Endothelial cell of umbilical vein (primary cell): ENCODE results near the gene CCNL2. TPM values are rescaled to one million over a fixed set of nuclear protein-coding genes. Genes with fewer than 3 reads are reported as not detected.

Experiments used
- BruUV-seq: library from RNA; stranded (reverse); fragments of 400-500 nt; replicated peaks from 2 replicates; lab custom pipeline; 2021; lab: Mats Ljungman, UMichigan
- CTCF ChIA-PET: fragments of 300-600, 350-600 bp; sonication (Branson Sonifier 250); formaldehyde crosslinking; loops from one replicate; lab custom pipeline; 2021; ENCODE audit warnings: antibody characterized with exemption, inconsistent platforms; lab: Charles Lee
- POLR2A ChIA-PET: fragments of 300-600, 350-600 bp; sonication (Branson Sonifier 250); formaldehyde crosslinking; loops from one replicate; lab custom pipeline; 2021; ENCODE audit warnings: antibody characterized with exemption, inconsistent platforms; lab: Charles Lee
- DNase-seq: peaks from one replicate; pipeline ENCODE4 v3.0.0-alpha.2; 2011; ENCODE audit warnings: low read depth, low spot score
- FAIRE-seq: peaks from 2 replicates; lab custom pipeline; 2011; peaks lifted over from hg19 to GRCh38; lab: Jason Lieb, UNC
- H2AFZ ChIP-seq: 2 replicates; pipeline ENCODE4 v1.6.0; 2012; ENCODE audit warnings: low read depth, low read length, control low read depth, inconsistent platforms
- H3K27ac ChIP-seq: 2 replicates; pipeline ENCODE4 v1.5.1; 2011; ENCODE audit warnings: low read depth, mild to moderate bottlenecking, control low read depth, low read length, moderate library complexity; ENCODE audit not compliant: insufficient read depth
- H3K27me3 ChIP-seq, 2 experiments: 2 replicates each; pipeline versions ENCODE4 v1.6.0 to v1.6.1; 2011; ENCODE audit warnings: low read length in 2 of 2, mixed read lengths in 1 of 2; ENCODE audit not compliant: control insufficient read depth in 2 of 2, insufficient read depth in 2 of 2
- H3K36me3 ChIP-seq, 2 experiments: 2 replicates in 1 of 2; 3 replicates in 1 of 2; pipeline ENCODE4 v1.5.1; 2011; ENCODE audit warnings: low read length in 2 of 2, mild to moderate bottlenecking in 1 of 2, moderate library complexity in 1 of 2; ENCODE audit not compliant: control insufficient read depth in 2 of 2, insufficient read depth in 2 of 2; ENCODE audit errors: extremely low read depth in 1 of 2
- H3K4me1 ChIP-seq: 3 replicates; pipeline ENCODE4 v1.5.1; 2011; ENCODE audit warnings: mild to moderate bottlenecking, low read length; ENCODE audit not compliant: control insufficient read depth, insufficient read depth; ENCODE audit errors: extremely low read depth
- H3K4me2 ChIP-seq: 2 replicates; pipeline ENCODE4 v1.6.1; 2011; ENCODE audit warnings: low read length, control low read depth, mixed read lengths; ENCODE audit not compliant: insufficient read depth
- H3K4me3 ChIP-seq, 3 experiments: fragments of 200-600 bp in 1 of 3; sonication (generic), shearing (Covaris generic) in 1 of 3; replicated peaks in 1 of 3; 2 replicates each; pipeline ENCODE4 v1.5.1; 2011 to 2016; ENCODE audit warnings: control low read depth in 3 of 3, low read length in 3 of 3, mild to moderate bottlenecking in 2 of 3, inconsistent platforms in 1 of 3, low read depth in 1 of 3, moderate library complexity in 1 of 3; ENCODE audit not compliant: insufficient read depth in 1 of 3
- H3K79me2 ChIP-seq: 2 replicates; pipeline ENCODE4 v1.6.0; 2012; ENCODE audit warnings: low read length, inconsistent platforms; ENCODE audit not compliant: control insufficient read depth, insufficient read depth
- H3K9ac ChIP-seq: replicated peaks from 2 replicates; pipeline ENCODE3; 2011; ENCODE audit warnings: low read length, control low read depth; ENCODE audit not compliant: insufficient read depth; ENCODE audit errors: extremely low read depth
- H3K9me1 ChIP-seq: replicated peaks from 3 replicates; pipeline ENCODE4 v1.6.0; 2011; ENCODE audit warnings: mild to moderate bottlenecking, low read length; ENCODE audit not compliant: control insufficient read depth, insufficient read depth; ENCODE audit errors: extremely low read depth
- H3K9me3 ChIP-seq: replicated peaks from 2 replicates; pipeline ENCODE4 v1.5.1; 2012; ENCODE audit warnings: low read length, inconsistent platforms; ENCODE audit not compliant: control insufficient read depth, insufficient read depth
- H4K20me1 ChIP-seq: replicated peaks from 2 replicates; pipeline ENCODE3; 2011; ENCODE audit warnings: mild to moderate bottlenecking, low read length; ENCODE audit not compliant: control insufficient read depth, insufficient read depth; ENCODE audit errors: extremely low read depth
- CTCF ChIP-seq, 2 donors: IDR thresholded peaks; 1 replicate in 1 of 2; 2 replicates in 1 of 2; pipeline ENCODE4 v1.5.1; 2011; ENCODE audit warnings: low read length in 2 of 2, mild to moderate bottlenecking in 2 of 2, moderate library complexity in 2 of 2, control low read depth in 1 of 2, inconsistent platforms in 1 of 2, low read depth in 1 of 2; ENCODE audit not compliant: insufficient read depth in 1 of 2; ENCODE audit errors: extremely low read depth in 1 of 2
- EZH2 ChIP-seq: IDR thresholded peaks from 2 replicates; pipeline ENCODE4 v1.6.1; 2012; ENCODE audit warnings: borderline replicate concordance, low read depth, mild to moderate bottlenecking, moderate library complexity, low read length, inconsistent platforms; ENCODE audit not compliant: severe bottlenecking
- FOS ChIP-seq: IDR thresholded peaks from 2 replicates; pipeline ENCODE4 v1.6.1; 2011; ENCODE audit warnings: mild to moderate bottlenecking, low read length, moderate library complexity, borderline replicate concordance; ENCODE audit not compliant: insufficient read depth
- GATA2 ChIP-seq: IDR thresholded peaks from 2 replicates; pipeline ENCODE4 v1.7.0; 2011; ENCODE audit warnings: low read depth, mild to moderate bottlenecking, moderate library complexity, mixed read lengths, low read length; ENCODE audit not compliant: insufficient read length, insufficient read depth
- JUN ChIP-seq: IDR thresholded peaks from 2 replicates; pipeline ENCODE4 v1.6.1; 2011; ENCODE audit warnings: borderline replicate concordance, low read depth; ENCODE audit not compliant: insufficient read length, insufficient read depth
- MAX ChIP-seq: IDR thresholded peaks from 2 replicates; pipeline ENCODE4 v1.6.1; 2011; ENCODE audit not compliant: insufficient read depth, insufficient read length
- MYC ChIP-seq: IDR thresholded peaks from one replicate; pipeline ENCODE4 v1.6.1; 2011; ENCODE audit warnings: mild to moderate bottlenecking, low read depth, low read length
- POLR2A ChIP-seq: IDR thresholded peaks from 2 replicates; pipeline ENCODE4 v1.6.1; 2012; ENCODE audit warnings: low read depth, mild to moderate bottlenecking, control low read depth, low read length
- POLR2AphosphoS5 ChIP-seq: IDR thresholded peaks from 2 replicates; pipeline ENCODE4 v1.6.1; 2012; ENCODE audit warnings: low read depth, mild to moderate bottlenecking, control low read depth, low read length, moderate library complexity; ENCODE audit not compliant: insufficient read depth
- dilution Hi-C: fragments of 300-500 bp; cut with MboI; formaldehyde crosslinking; loops from one replicate; pipeline ENCODE4 v1.15.0; 2019; ENCODE audit warnings: low sequenced_read_pairs; ENCODE audit not compliant: extremely low pct_ligation_motif_present
- intact Hi-C: fragments of 100-400 bp; cut with micrococcal nuclease; formaldehyde crosslinking; loops from one replicate; pipeline ENCODE4 v1.10.0; 2022
- polyA plus RNA-seq, 4 experiments: library from polyadenylated mRNA; depleted of rRNA in 3 of 4; stranded (reverse) in 3 of 4; unstranded in 1 of 4; fragments of >200 nt; gene quantifications; 2 replicates each; pipeline versions ENCODE4 v1.2.1 to v1.2.3, GENCODE V29; 2011 to 2012; ENCODE audit warnings: missing spikeins in 1 of 4
- total RNA-seq: library from RNA; stranded (reverse); gene quantifications from 2 replicates; pipeline ENCODE4 v1.2.3, GENCODE V29; 2021

The CCNL2 gene
- total and polyA plus RNA-seq, 2 donors (not counting 3 experiments of a cell fraction or from before 2014, with no cell fraction given) = 188 to 209 TPM

- Histone ChIP-seq H3K9me1 (no peaks in the 10 kb centered on the region), H3K4me2 (no peak overlapping the region), H2AFZ (no peak overlapping the region), H3K27ac (no peak overlapping the region), H3K79me2 (no peaks in the 10 kb centered on the region), H3K9me3 (no peaks in the 10 kb centered on the region), H3K9ac (no peak overlapping the region), H3K4me1 (peaks cover 7% of the 10 kb centered on the region), H3K4me3 (peak overlapping the region in 1 of 3 experiments; percentile 18), H3K27me3 (no peaks in the 10 kb centered on the region), H3K36me3 (no peaks in the 10 kb centered on the region), H4K20me1 (no peaks in the 10 kb centered on the region)
- no peak for DNase-seq
- POLR2A ChIA-PET = no interaction called here
- TF ChIP-seq MYC (no peak), POLR2AphosphoS5 (no peak), POLR2A (no peak), FOS (no peak), JUN (no peak), GATA2 (no peak), CTCF (IDR thresholded peaks at IDR 0.05; ENCODE audit: extremely low read depth in 1 of 2, insufficient read depth in 1 of 2, low read depth in 1 of 2, low read length in 2 of 2) (no peak), MAX (no peak), EZH2 (no peak)
- CTCF ChIA-PET = no interaction called here
- FAIRE-seq = no peak
- intact Hi-C loops = no loop called here
- dilution Hi-C loops = no loop called here
- BruUV-seq = no TSS peak
Measured at GRCh38 chr1:1427820-1428148, 28.6 kb upstream of the CCNL2 start.
